ENCODE results near the gene KIDINS220. TPM values are rescaled to one million over a fixed set of nuclear protein-coding genes. Genes with fewer than 3 reads are reported as not detected.

KIDINS220 gene
- total RNA-seq (70.0 TPM), polyA plus RNA-seq (ENCODE audit: insufficient read depth in 1 of 8, insufficient read length in 8 of 8, low replicate concordance in 1 of 8) (10 to 100 TPM; 39.9 to 61.9 (median 53.0) TPM)
- long read RNA-seq, donor 1: 0 reads
- long read RNA-seq, donor 2: 0 reads
- long read RNA-seq, donor 3: 0 reads
- long read RNA-seq, donor 4, full-length matches to known transcripts: 3 of 9 reads
- long read RNA-seq, donor 4, partial matches to known transcripts: 6 of 9 reads
- long read RNA-seq, donor 4, other reads (novel, unspliced or antisense): 0 of 9 reads
- long read RNA-seq, donor 5, partial matches to known transcripts: 5 of 5 reads
- long read RNA-seq, donor 5, other reads (novel, unspliced or antisense): 0 of 5 reads
- long read RNA-seq, donor 6, full-length matches to known transcripts: 3 of 3 reads
- long read RNA-seq, donor 6, partial matches to known transcripts: 0 of 3 reads
- long read RNA-seq, donor 6, other reads (novel, unspliced or antisense): 0 of 3 reads
- long read RNA-seq, donor 7, full-length matches to known transcripts: 2 of 2 reads
- long read RNA-seq, donor 7, partial matches to known transcripts: 0 of 2 reads
- long read RNA-seq, donor 7, other reads (novel, unspliced or antisense): 0 of 2 reads
- long read RNA-seq, donor 8, partial matches to known transcripts: 0 of 4 reads
- long read RNA-seq, donor 8, other reads (novel, unspliced or antisense): 0 of 4 reads
- long read RNA-seq, donor 9, partial matches to known transcripts: 0 of 1 reads
- long read RNA-seq, donor 9, other reads (novel, unspliced or antisense): 0 of 1 reads
- long read RNA-seq, donor 10: 0 reads
- long read RNA-seq, donor 11, full-length matches to known transcripts: 1 of 1 reads
- long read RNA-seq, donor 11, partial matches to known transcripts: 0 of 1 reads
- long read RNA-seq, donor 11, other reads (novel, unspliced or antisense): 0 of 1 reads

DNA sequence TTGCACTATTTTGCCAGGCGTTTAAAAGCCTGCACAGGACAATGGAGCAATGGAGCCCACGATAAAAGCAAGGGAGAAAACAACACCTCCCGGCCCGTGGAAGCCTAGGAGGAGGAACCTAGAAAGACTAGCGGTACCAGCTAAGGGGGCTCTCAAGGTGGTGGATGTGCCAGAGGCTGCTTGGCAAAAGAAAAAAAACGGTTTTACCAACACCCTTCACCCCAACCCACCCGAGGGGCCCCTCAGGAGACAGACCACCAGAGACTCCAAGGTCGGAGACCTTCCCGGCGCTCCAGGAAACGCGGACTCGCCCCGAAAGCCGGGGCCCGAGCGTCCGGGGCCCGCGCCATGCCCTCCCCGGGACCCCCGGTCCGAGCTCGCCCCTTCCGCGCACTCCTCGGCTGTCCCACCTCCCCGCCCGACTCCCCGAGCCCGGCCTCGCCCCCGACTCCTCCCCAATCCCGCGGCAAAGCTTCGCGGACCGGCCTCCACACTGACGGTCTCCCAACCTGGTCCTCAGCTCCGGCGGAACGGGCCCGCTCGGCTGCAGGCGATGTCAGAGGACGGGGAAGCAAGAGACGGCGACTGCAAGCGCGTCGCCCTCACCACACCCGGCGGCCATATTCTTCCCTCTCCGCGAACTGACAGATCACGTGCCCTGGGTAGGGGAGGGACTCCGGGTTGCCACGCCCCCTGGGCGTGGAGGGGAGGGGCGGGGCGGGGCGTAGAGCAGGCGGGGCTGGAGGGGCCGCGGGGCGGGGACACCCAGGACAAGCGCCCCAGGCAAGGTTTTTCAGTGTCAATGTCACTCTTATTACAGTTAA, at the start of gene KIDINS220:
TSS of gene KIDINS220 (minus strand) at position 643 of the 824 bp plus-strand sequence. CDS start 10,520 bp downstream, outside the sequence.
- Histone ChIP-seq H3K36me3 (ENCODE audit: control insufficient read depth, insufficient read depth, low read length) (no peaks in the 10 kb centered on the region), H3K9me3 (replicated peaks; ENCODE audit: control insufficient read depth, low read depth, low read length) (no peaks in the 10 kb centered on the region), H3K27me3 (ENCODE audit: control insufficient read depth, insufficient read depth, low read length) (no peaks in the 10 kb centered on the region), H3K4me3 (ENCODE audit: low read length) (peak within 1 kb of the TSS; percentile 89), H3K4me1 (ENCODE audit: control insufficient read depth, insufficient read depth, low read length) (peaks cover 14% of the 10 kb centered on the region), H3K27ac (ENCODE audit: low read length) (peak within 1 kb of the TSS; percentile 84)
- 0% methylated on average over 32 of the region's 67 CpGs for WGBS (ENCODE audit: insufficient coverage)
- DNase-seq: peak; percentile 92

GRCh38 chr2:8886876-8887275, 49.5 kb upstream of the KIDINS220 start:
- DNase-seq: no peak
- no peaks in the 10 kb centered on the region for H3K36me3 ChIP-seq (ENCODE audit: control insufficient read depth, insufficient read depth, low read length)
- H3K9me3 ChIP-seq (replicated peaks; ENCODE audit: control insufficient read depth, low read depth, low read length): no peaks in the 10 kb centered on the region
- H3K4me3 ChIP-seq (ENCODE audit: low read length): no peak overlapping the region
- no CpG with 5 or more reads among the region's 2 CpGs for WGBS (ENCODE audit: insufficient coverage)
- peaks cover 2% of the 10 kb centered on the region for H3K4me1 ChIP-seq (ENCODE audit: control insufficient read depth, insufficient read depth, low read length)
- H3K27me3 ChIP-seq (ENCODE audit: control insufficient read depth, insufficient read depth, low read length): no peaks in the 10 kb centered on the region
- H3K27ac ChIP-seq (ENCODE audit: low read length): no peak overlapping the region

DNA sequence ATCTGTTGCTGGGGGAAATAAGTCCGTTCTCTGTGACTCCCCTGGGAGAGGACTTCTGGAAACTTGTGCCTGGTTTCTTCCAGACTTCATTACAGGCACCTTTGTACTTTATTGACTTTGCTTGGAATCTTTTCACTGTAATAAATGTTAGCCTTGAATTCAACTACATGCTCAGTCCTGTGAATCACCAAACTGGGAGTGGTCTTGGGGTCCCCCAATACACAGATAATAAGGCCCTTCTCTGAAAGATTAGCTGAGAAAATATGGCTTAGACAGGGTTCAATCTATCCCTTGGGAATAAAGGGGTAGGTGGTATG, 48.7 kb upstream of the KIDINS220 start:
- Histone ChIP-seq H3K27ac (ENCODE audit: low read length) (peak overlapping the region; percentile 53), H3K27me3 (ENCODE audit: control insufficient read depth, insufficient read depth, low read length) (no peaks in the 10 kb centered on the region), H3K9me3 (replicated peaks; ENCODE audit: control insufficient read depth, low read depth, low read length) (no peaks in the 10 kb centered on the region), H3K36me3 (ENCODE audit: control insufficient read depth, insufficient read depth, low read length) (peaks cover 2% of the 10 kb centered on the region), H3K4me1 (ENCODE audit: control insufficient read depth, insufficient read depth, low read length) (peaks cover 2% of the 10 kb centered on the region), H3K4me3 (ENCODE audit: low read length) (no peak overlapping the region)
- no peak for DNase-seq
- WGBS (ENCODE audit: insufficient coverage): no CpG with 5 or more reads among the region's 1 CpG

- peak; percentile 54 for DNase-seq
These were observed 48.2 kb upstream of the KIDINS220 start for GRCh38 chr2:8885449-8886201.

GRCh38 chr2:8884812-8885211, 47.4 kb upstream of the KIDINS220 start:
- Histone ChIP-seq H3K27ac (ENCODE audit: low read length) (peak overlapping the region; percentile 47), H3K4me3 (ENCODE audit: low read length) (no peak overlapping the region), H3K36me3 (ENCODE audit: control insufficient read depth, insufficient read depth, low read length) (peaks cover 11% of the 10 kb centered on the region), H3K4me1 (ENCODE audit: control insufficient read depth, insufficient read depth, low read length) (peaks cover 2% of the 10 kb centered on the region), H3K9me3 (replicated peaks; ENCODE audit: control insufficient read depth, low read depth, low read length) (no peaks in the 10 kb centered on the region), H3K27me3 (ENCODE audit: control insufficient read depth, insufficient read depth, low read length) (no peaks in the 10 kb centered on the region)
- peak; percentile 21 for DNase-seq
- WGBS (ENCODE audit: insufficient coverage): no CpG with 5 or more reads among the region's 4 CpGs

More at GRCh38 chr2:8885449-8886201, 48.2 kb upstream of the KIDINS220 start:
- Histone ChIP-seq H3K4me3 (ENCODE audit: low read length) (no peak overlapping the region), H3K4me1 (ENCODE audit: control insufficient read depth, insufficient read depth, low read length) (peaks cover 2% of the 10 kb centered on the region), H3K27me3 (ENCODE audit: control insufficient read depth, insufficient read depth, low read length) (no peaks in the 10 kb centered on the region), H3K9me3 (replicated peaks; ENCODE audit: control insufficient read depth, low read depth, low read length) (no peaks in the 10 kb centered on the region), H3K36me3 (ENCODE audit: control insufficient read depth, insufficient read depth, low read length) (peaks cover 6% of the 10 kb centered on the region), H3K27ac (ENCODE audit: low read length) (peak overlapping the region; percentile 53)
- WGBS (ENCODE audit: insufficient coverage): 78% methylated on average over 4 of the region's 7 CpGs

DNA sequence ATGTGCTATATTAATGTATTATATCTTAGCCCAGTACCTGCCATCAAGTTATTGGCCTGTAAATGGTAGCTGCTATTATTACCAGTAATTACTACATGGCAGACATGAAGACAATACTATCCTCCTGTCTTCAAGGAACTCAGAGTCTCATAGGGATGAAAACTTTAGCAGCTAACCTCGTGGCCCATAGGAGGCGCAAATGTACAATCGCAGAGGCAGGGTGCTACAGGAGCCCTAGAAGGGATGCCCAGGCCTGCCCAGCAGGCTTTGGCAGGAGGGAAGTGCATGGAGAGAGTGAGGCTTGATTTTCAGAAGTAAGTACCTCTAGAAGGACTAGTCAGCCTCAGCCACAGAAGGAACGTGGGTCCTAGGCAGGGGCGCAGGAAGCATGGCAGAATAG, 44.7 kb upstream of the KIDINS220 start:
- Histone ChIP-seq H3K27me3 (ENCODE audit: control insufficient read depth, insufficient read depth, low read length) (no peaks in the 10 kb centered on the region), H3K27ac (ENCODE audit: low read length) (no peak overlapping the region), H3K4me1 (ENCODE audit: control insufficient read depth, insufficient read depth, low read length) (peaks cover 2% of the 10 kb centered on the region), H3K9me3 (replicated peaks; ENCODE audit: control insufficient read depth, low read depth, low read length) (no peaks in the 10 kb centered on the region), H3K4me3 (ENCODE audit: low read length) (no peak overlapping the region), H3K36me3 (ENCODE audit: control insufficient read depth, insufficient read depth, low read length) (peaks cover 15% of the 10 kb centered on the region)
- DNase-seq: no peak
- 79% methylated on average over 2 of the region's 5 CpGs for WGBS (ENCODE audit: insufficient coverage)

GRCh38 chr2:8877894-8878293, 40.5 kb upstream of the KIDINS220 start:
- WGBS (ENCODE audit: insufficient coverage): 88% methylated on average over 4 of the region's 4 CpGs
- DNase-seq: no peak
- Histone ChIP-seq H3K9me3 (replicated peaks; ENCODE audit: control insufficient read depth, low read depth, low read length) (no peaks in the 10 kb centered on the region), H3K4me1 (ENCODE audit: control insufficient read depth, insufficient read depth, low read length) (no peaks in the 10 kb centered on the region), H3K27ac (ENCODE audit: low read length) (no peak overlapping the region), H3K4me3 (ENCODE audit: low read length) (no peak overlapping the region), H3K36me3 (ENCODE audit: control insufficient read depth, insufficient read depth, low read length) (peaks cover 15% of the 10 kb centered on the region), H3K27me3 (ENCODE audit: control insufficient read depth, insufficient read depth, low read length) (no peaks in the 10 kb centered on the region)

DNA sequence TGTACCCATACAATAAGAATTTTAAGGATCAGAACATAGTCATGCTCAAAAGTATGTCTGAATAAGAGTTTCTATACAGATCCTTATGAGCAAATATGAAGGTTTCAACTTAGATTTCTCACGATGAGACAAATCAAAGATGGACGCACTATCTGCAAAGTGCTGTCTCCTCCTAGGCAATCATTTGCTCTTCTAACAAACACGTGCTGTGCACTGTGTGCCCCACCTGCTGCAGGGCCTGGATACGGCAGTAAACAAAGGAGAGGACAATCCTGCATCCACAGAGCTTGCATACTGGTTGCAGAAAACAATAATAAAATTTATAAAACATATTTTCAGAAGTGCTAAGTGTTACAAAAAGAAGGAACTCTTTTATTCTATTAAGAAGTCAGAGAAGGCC, 39.9 kb upstream of the KIDINS220 start:
- no peaks in the 10 kb centered on the region for H3K27me3 ChIP-seq (ENCODE audit: control insufficient read depth, insufficient read depth, low read length)
- no peak for DNase-seq
- WGBS (ENCODE audit: insufficient coverage): 50% methylated on average over 1 of the region's 4 CpGs
- H3K4me3 ChIP-seq (ENCODE audit: low read length): no peak overlapping the region
- H3K4me1 ChIP-seq (ENCODE audit: control insufficient read depth, insufficient read depth, low read length): no peaks in the 10 kb centered on the region
- H3K36me3 ChIP-seq (ENCODE audit: control insufficient read depth, insufficient read depth, low read length): peaks cover 15% of the 10 kb centered on the region
- no peaks in the 10 kb centered on the region for H3K9me3 ChIP-seq (replicated peaks; ENCODE audit: control insufficient read depth, low read depth, low read length)
- H3K27ac ChIP-seq (ENCODE audit: low read length): no peak overlapping the region

DNA sequence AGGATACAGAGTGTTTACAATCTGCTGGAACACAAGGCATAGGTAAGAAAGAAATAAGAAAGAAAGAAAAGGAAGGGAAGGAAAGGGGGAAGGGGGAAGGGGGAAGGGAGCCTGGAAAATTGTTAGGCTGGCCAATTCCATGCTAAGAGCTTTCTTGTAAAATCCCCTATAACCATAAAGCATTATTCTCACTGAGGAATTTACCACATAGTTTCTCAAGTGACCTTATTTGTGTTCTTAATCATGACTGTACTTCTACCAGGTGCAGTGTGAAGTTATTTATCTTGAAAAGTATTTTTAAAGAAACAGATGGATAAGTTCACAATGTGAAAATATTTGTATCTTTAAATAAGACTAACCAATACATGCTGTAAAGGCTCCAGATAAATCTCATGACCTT, 39.2 kb upstream of the KIDINS220 start:
- Histone ChIP-seq H3K4me3 (ENCODE audit: low read length) (no peak overlapping the region), H3K27ac (ENCODE audit: low read length) (no peak overlapping the region), H3K4me1 (ENCODE audit: control insufficient read depth, insufficient read depth, low read length) (no peaks in the 10 kb centered on the region), H3K36me3 (ENCODE audit: control insufficient read depth, insufficient read depth, low read length) (peaks cover 15% of the 10 kb centered on the region), H3K27me3 (ENCODE audit: control insufficient read depth, insufficient read depth, low read length) (no peaks in the 10 kb centered on the region), H3K9me3 (replicated peaks; ENCODE audit: control insufficient read depth, low read depth, low read length) (no peaks in the 10 kb centered on the region)
- DNase-seq: no peak
